ENCODE measurements around the gene MRPL38. TPM values are rescaled to one million over a fixed set of nuclear protein-coding genes. Genes with fewer than 3 reads are reported as not detected.

MRPL38 gene
- polyA plus RNA-seq, 1 of the 3 experiments (the other 2 are of a cell fraction), result 93.9 TPM

- TF ChIP-seq ZBTB33 (IDR thresholded peaks at IDR 0.05; ENCODE audit: borderline replicate concordance, low read depth), result no peak
- TF ChIP-seq SIN3A (IDR thresholded peaks at IDR 0.05; ENCODE audit: borderline replicate concordance, low read depth, low read length), result no peak
These were observed 6.0 kb upstream of the MRPL38 start (continued) for GRCh38 chr17:75910699-75911098.

GRCh38 chr17:75909812-75910274, 5.2 kb upstream of the MRPL38 start:
- Histone ChIP-seq H4K20me1 (ENCODE audit: insufficient read depth) (no peaks in the 10 kb centered on the region), H3K36me3 (replicated peaks in 1 of 2; ENCODE audit: control insufficient read depth in 1 of 2, insufficient read depth in 2 of 2, low read length in 1 of 2) (peaks cover 4 to 8% of the 10 kb centered on the region in 2 experiments), H3F3A (replicated peaks; ENCODE audit: insufficient read depth) (peaks cover 7% of the 10 kb centered on the region), H3K9ac (no peak overlapping the region), H3K4me3 (ENCODE audit: low read depth in 2 of 2, low read length in 1 of 2) (no peak overlapping the region), H3K9me2 (no peaks in the 10 kb centered on the region), H3K27me3 (ENCODE audit: insufficient read depth) (no peaks in the 10 kb centered on the region), H3K9me3 (no peaks in the 10 kb centered on the region), H3K4me2 (no peak overlapping the region), H3K79me2 (ENCODE audit: insufficient read depth) (peaks cover 4% of the 10 kb centered on the region; the same call in 1 of the 2 replicates), H3K4me1 (ENCODE audit: control insufficient read depth in 1 of 2, insufficient read depth in 2 of 2, low read depth in 1 of 2, low read length in 1 of 2) (peaks cover 0 to 18% of the 10 kb centered on the region in 2 experiments; a peak in 1 of 4 replicates), H2AFZ (ENCODE audit: low read depth) (no peak overlapping the region), H3K27ac (ENCODE audit: low read depth in 2 of 2, low read length in 1 of 2) (0 out of 4 replicates have a peak overlapping the region, but pooled peaks of 1 of the 2 experiments have one; percentile 5)
- CTCF ChIA-PET, result interaction anchor here (0.9 to 4.4 kb wide), 19 partner anchors 9 to 389 kb away, joined by 3 to 27 read pairs (median 5); partner anchors contain the start of genes CDK3, SMIM5, TRIM65 and WBP2
- WGBS (ENCODE audit: low lambda C conversion rate), result 86% methylated on average over 11 of the region's 11 CpGs
- POLR2A ChIA-PET, result interaction anchor here (0.6 to 1.3 kb wide), 5 partner anchors 16 to 130 kb away, joined by 3 to 4 read pairs (median 3); partner anchors contain the start of genes ACOX1 and WBP2
- DNase-seq, result peak; percentile 63
- TF ChIP-seq POLR2AphosphoS5 (IDR thresholded peaks at IDR 0.05; ENCODE audit: low read depth, low read length) (no peak), TAF1 (IDR thresholded peaks at IDR 0.05; ENCODE audit: borderline replicate concordance, low read depth, low read length) (no peak), RCOR1 (IDR thresholded peaks at IDR 0.05; ENCODE audit: low read length) (no peak), MAX (IDR thresholded peaks at IDR 0.05; ENCODE audit: low read depth) (no peak), TCF12 (IDR thresholded peaks at IDR 0.05) (no peak), NRF1 (IDR thresholded peaks at IDR 0.05; ENCODE audit: low read depth, low read length) (no peak), USF2 (IDR thresholded peaks at IDR 0.05; ENCODE audit: borderline replicate concordance, low read depth, low read length) (no peak), NFIC (IDR thresholded peaks at IDR 0.05; ENCODE audit: borderline replicate concordance) (no peak), EP300 (IDR thresholded peaks at IDR 0.05; ENCODE audit: borderline replicate concordance in 1 of 2, low read depth in 1 of 2, low read length in 1 of 2) (no peak)
